Central memory CD8-positive, alpha-beta T cell (primary cell): ENCODE data around the gene KRTAP9-8.
"Not testable (repeated sequence)": the region's sequence is repeated elsewhere in the genome, so short reads cannot be mapped to it uniquely, and the experiment has no call there.

Source experiments
- ATAC-seq: fragments of 150-1000 bp; cut with Tn5 transposase; replicated peaks from 2 replicates; pipeline ENCODE4 v1.10.0; 2022; ENCODE audit warnings: mild to moderate bottlenecking, moderate FRiP score, moderate number of reproducible peaks; ENCODE audit not compliant: poor library complexity, severe bottlenecking; ENCODE audit errors: extremely low read depth
- DNase-seq, 2 donors: peaks; one replicate each; pipeline ENCODE4 v3.0.0; 2021; ENCODE audit warnings: low spot score in 2 of 2
- H3K27ac Mint-ChIP-seq: one replicate; pipeline ENCODE4 v1.8.0; 2022; ENCODE audit warnings: low read depth, mild to moderate bottlenecking, moderate library complexity, mixed read lengths
- H3K27me3 Mint-ChIP-seq: one replicate; pipeline ENCODE4 v1.8.0; 2022; ENCODE audit warnings: mixed read lengths
- H3K36me3 Mint-ChIP-seq: one replicate; pipeline ENCODE4 v1.8.0; 2022; ENCODE audit warnings: mild to moderate bottlenecking, moderate library complexity, mixed read lengths; ENCODE audit not compliant: insufficient read depth
- H3K4me1 Mint-ChIP-seq: one replicate; pipeline ENCODE4 v1.8.0; 2022; ENCODE audit warnings: mixed read lengths
- H3K4me3 Mint-ChIP-seq: one replicate; pipeline ENCODE4 v1.8.0; 2022; ENCODE audit warnings: mild to moderate bottlenecking, moderate library complexity, mixed read lengths
- H3K9me3 Mint-ChIP-seq: one replicate; pipeline ENCODE4 v1.8.0; 2022; ENCODE audit warnings: mixed read lengths

Gene KRTAP9-8

GRCh38 chr17:41265078-41265477 is 27.3 kb downstream of the KRTAP9-8 start, which contains the start of gene KRTAP9-6:
KRTAP9-6 (plus strand) TSS chr17:41265378; CDS start chr17:41265378, 0 bp downstream.
- no peak within 1 kb of the TSS for H3K27ac Mint-ChIP-seq
- DNase-seq (no peak), ATAC-seq (no peak)
- no peaks in the 10 kb centered on the region for H3K9me3 Mint-ChIP-seq
- peaks cover 62% of the 10 kb centered on the region for H3K27me3 Mint-ChIP-seq
- H3K36me3 Mint-ChIP-seq = no peaks in the 10 kb centered on the region
- H3K4me3 Mint-ChIP-seq = no peak within 1 kb of the TSS
- peaks cover 5% of the 10 kb centered on the region for H3K4me1 Mint-ChIP-seq

- ATAC-seq (no peak), DNase-seq (no peak)
- H3K36me3 Mint-ChIP-seq = no peaks in the 10 kb centered on the region
- no peak overlapping the region for H3K27ac Mint-ChIP-seq
- H3K9me3 Mint-ChIP-seq = no peaks in the 10 kb centered on the region
- no peaks in the 10 kb centered on the region for H3K4me1 Mint-ChIP-seq
- H3K4me3 Mint-ChIP-seq = no peak overlapping the region
- H3K27me3 Mint-ChIP-seq = peaks cover 45% of the 10 kb centered on the region
These were observed 29.9 kb downstream of the KRTAP9-8 start for GRCh38 chr17:41267711-41268110.

- not testable (repeated sequence) for H3K9me3 Mint-ChIP-seq, H3K27ac Mint-ChIP-seq, H3K4me3 Mint-ChIP-seq, DNase-seq, ATAC-seq, H3K4me1 Mint-ChIP-seq, H3K36me3 Mint-ChIP-seq
- H3K27me3 Mint-ChIP-seq = peaks cover 42% of the 10 kb centered on the region
These were observed 33.5 kb downstream of the KRTAP9-8 start for GRCh38 chr17:41271323-41271722.

- ATAC-seq (no peak), DNase-seq (no peak)
- Mint-ChIP-seq H3K4me1 (no peaks in the 10 kb centered on the region), H3K9me3 (no peaks in the 10 kb centered on the region), H3K27me3 (peaks cover 42% of the 10 kb centered on the region), H3K36me3 (no peaks in the 10 kb centered on the region), H3K27ac (no peak overlapping the region), H3K4me3 (no peak overlapping the region)
These were observed 34.1 kb downstream of the KRTAP9-8 start for GRCh38 chr17:41271858-41272257.

GRCh38 chr17:41275648-41276190 is 37.9 kb downstream of the KRTAP9-8 start, which contains the start of gene KRTAP9-7:
KRTAP9-7 (plus strand) TSS chr17:41275698; CDS start chr17:41275698, 0 bp downstream.
- not testable (repeated sequence) for H3K27ac Mint-ChIP-seq, DNase-seq, ATAC-seq, H3K4me3 Mint-ChIP-seq, H3K9me3 Mint-ChIP-seq, H3K36me3 Mint-ChIP-seq, H3K4me1 Mint-ChIP-seq
- peaks cover 47% of the 10 kb centered on the region for H3K27me3 Mint-ChIP-seq

- Mint-ChIP-seq H3K27ac (no peak overlapping the region), H3K36me3 (no peaks in the 10 kb centered on the region), H3K4me1 (no peaks in the 10 kb centered on the region), H3K9me3 (no peaks in the 10 kb centered on the region), H3K27me3 (peaks cover 38% of the 10 kb centered on the region), H3K4me3 (no peak overlapping the region)
- DNase-seq (no peak), ATAC-seq (no peak)
These were observed 40.6 kb downstream of the KRTAP9-8 start for GRCh38 chr17:41278176-41278955.

- peaks cover 8% of the 10 kb centered on the region for H3K27me3 Mint-ChIP-seq
These were observed 46.2 kb downstream of the KRTAP9-8 start for GRCh38 chr17:41284043-41284442.

GRCh38 chr17:41284546-41284945 is 46.7 kb downstream of the KRTAP9-8 start:
- H3K27me3 Mint-ChIP-seq = peaks cover 3% of the 10 kb centered on the region
- DNase-seq (no peak), ATAC-seq (no peak)
- no peak overlapping the region for H3K4me3 Mint-ChIP-seq
- H3K4me1 Mint-ChIP-seq = peaks cover 6% of the 10 kb centered on the region
- H3K27ac Mint-ChIP-seq = no peak overlapping the region
- no peaks in the 10 kb centered on the region for H3K36me3 Mint-ChIP-seq
- H3K9me3 Mint-ChIP-seq = no peaks in the 10 kb centered on the region

More at GRCh38 chr17:41284043-41284442, 46.2 kb downstream of the KRTAP9-8 start:
- no peaks in the 10 kb centered on the region for H3K36me3 Mint-ChIP-seq
- DNase-seq = no peak
- H3K27ac Mint-ChIP-seq = no peak overlapping the region
- peaks cover 6% of the 10 kb centered on the region for H3K4me1 Mint-ChIP-seq
- no peak overlapping the region for H3K4me3 Mint-ChIP-seq
- no peaks in the 10 kb centered on the region for H3K9me3 Mint-ChIP-seq
- no peak for ATAC-seq

- no peaks in the 10 kb centered on the region for H3K9me3 Mint-ChIP-seq
- ATAC-seq (no peak), DNase-seq (no peak)
- H3K36me3 Mint-ChIP-seq = no peaks in the 10 kb centered on the region
- no peak overlapping the region for H3K4me3 Mint-ChIP-seq
- peaks cover 10% of the 10 kb centered on the region for H3K27me3 Mint-ChIP-seq
- H3K4me1 Mint-ChIP-seq = peaks cover 6% of the 10 kb centered on the region
- H3K27ac Mint-ChIP-seq = no peak overlapping the region
These were observed 49.3 kb downstream of the KRTAP9-8 start for GRCh38 chr17:41287050-41287449.
